ENCODE results near the gene SLC6A13. TPM values are rescaled to one million over a fixed set of nuclear protein-coding genes. Genes with fewer than 3 reads are reported as not detected.

SLC6A13 gene
- total RNA-seq, 1 donor from 2014 or later = 0.38 TPM

DNA sequence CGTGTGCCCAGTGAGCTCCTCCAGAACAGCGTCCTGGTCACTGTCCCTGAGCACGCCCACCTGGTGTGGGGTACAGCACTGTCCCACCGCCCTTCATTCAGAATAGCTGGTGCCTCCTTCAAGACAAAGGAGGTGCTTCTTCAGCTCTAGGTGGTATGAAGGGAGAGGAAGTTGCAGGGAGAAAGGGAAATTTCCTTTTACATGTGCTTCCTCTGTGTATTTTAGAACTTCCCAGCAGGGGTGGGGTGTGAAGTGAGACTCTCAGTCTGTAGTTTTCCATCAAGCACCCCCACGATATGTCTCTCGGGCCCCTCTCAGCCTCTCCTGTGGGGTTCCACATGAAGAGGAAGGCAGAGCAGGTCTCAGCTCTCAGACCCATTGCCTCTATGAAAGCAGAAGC, 47.5 kb downstream of the SLC6A13 start:
- peaks cover 43% of the 10 kb centered on the region for H3K27me3 Mint-ChIP-seq
- H3K4me1 Mint-ChIP-seq = peaks cover 17% of the 10 kb centered on the region
- TF ChIP-seq, protein P1, sequence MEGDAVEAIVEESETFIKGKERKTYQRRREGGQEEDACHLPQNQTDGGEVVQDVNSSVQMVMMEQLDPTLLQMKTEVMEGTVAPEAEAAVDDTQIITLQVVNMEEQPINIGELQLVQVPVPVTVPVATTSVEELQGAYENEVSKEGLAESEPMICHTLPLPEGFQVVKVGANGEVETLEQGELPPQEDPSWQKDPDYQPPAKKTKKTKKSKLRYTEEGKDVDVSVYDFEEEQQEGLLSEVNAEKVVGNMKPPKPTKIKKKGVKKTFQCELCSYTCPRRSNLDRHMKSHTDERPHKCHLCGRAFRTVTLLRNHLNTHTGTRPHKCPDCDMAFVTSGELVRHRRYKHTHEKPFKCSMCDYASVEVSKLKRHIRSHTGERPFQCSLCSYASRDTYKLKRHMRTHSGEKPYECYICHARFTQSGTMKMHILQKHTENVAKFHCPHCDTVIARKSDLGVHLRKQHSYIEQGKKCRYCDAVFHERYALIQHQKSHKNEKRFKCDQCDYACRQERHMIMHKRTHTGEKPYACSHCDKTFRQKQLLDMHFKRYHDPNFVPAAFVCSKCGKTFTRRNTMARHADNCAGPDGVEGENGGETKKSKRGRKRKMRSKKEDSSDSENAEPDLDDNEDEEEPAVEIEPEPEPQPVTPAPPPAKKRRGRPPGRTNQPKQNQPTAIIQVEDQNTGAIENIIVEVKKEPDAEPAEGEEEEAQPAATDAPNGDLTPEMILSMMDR (IDR thresholded peaks at IDR 0.05) = no peak
- ATAC-seq (ENCODE audit: low read depth) (no peak), DNase-seq (no peak)
- H3K9me3 Mint-ChIP-seq = no peaks in the 10 kb centered on the region
- CTCF ChIA-PET = no interaction called here
- no peak overlapping the region for H3K27ac Mint-ChIP-seq
- H3K36me3 Mint-ChIP-seq (ENCODE audit: low read depth) = no peaks in the 10 kb centered on the region
- intact Hi-C loops (cut with micrococcal nuclease) = no loop called here
- no peak overlapping the region for H3K4me3 Mint-ChIP-seq
- POLR2A ChIA-PET = no interaction called here

DNA sequence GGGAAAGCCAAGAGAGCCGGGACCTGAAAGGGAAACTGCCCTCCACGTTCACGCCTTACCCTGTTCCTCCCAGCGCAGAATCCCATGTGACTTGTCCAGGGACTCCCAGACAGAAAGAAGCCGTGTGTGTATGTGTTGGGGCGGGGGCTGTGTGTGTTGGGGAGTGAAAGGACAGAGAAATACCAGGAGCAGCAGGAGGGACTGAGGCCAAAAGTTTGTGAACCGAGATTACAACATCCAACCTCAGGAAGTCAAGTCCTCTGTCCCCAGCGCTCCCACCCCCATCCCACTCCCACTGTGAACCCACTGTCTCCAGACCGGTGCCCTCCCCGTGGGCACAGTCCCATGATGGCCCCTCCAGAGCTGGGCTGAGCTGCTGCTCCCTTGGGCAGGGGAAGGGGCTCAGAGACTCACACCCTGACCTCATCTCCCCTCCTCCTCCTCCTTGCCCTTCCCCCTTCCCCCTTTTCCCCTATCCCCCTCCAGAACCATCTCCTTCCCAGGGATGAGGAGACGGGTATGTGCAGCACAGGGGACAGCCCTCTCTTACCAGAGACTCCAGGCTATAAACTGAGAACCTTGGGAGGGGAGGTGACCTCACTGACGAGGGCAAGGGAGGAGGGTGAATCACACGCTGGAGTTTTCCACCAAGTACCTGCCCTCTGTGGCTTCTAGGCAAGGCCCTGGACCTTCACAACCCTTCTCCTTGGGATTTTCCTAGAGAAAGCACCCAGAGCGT, 48.5 kb downstream of the SLC6A13 start, which contains the start of gene SLC6A12:
SLC6A12 (minus strand) TSS at position 155 of the 739 bp plus-strand sequence. CDS start 4,171 bp downstream, outside the sequence.
- H3K27me3 Mint-ChIP-seq = peaks cover 46% of the 10 kb centered on the region
- TF ChIP-seq, protein P1 (IDR thresholded peaks at IDR 0.05) = no peak
- ATAC-seq (ENCODE audit: low read depth) = no peak
- DNase-seq = no peak
- ChIA-PET POLR2A (no interaction called here), CTCF (no interaction called here)
- no peaks in the 10 kb centered on the region for H3K9me3 Mint-ChIP-seq
- H3K36me3 Mint-ChIP-seq (ENCODE audit: low read depth) = no peaks in the 10 kb centered on the region
- H3K4me1 Mint-ChIP-seq = peaks cover 17% of the 10 kb centered on the region
- H3K27ac Mint-ChIP-seq = no peak within 1 kb of the TSS
- H3K4me3 Mint-ChIP-seq = no peak within 1 kb of the TSS
- intact Hi-C loops (cut with micrococcal nuclease) = no loop called here

DNA sequence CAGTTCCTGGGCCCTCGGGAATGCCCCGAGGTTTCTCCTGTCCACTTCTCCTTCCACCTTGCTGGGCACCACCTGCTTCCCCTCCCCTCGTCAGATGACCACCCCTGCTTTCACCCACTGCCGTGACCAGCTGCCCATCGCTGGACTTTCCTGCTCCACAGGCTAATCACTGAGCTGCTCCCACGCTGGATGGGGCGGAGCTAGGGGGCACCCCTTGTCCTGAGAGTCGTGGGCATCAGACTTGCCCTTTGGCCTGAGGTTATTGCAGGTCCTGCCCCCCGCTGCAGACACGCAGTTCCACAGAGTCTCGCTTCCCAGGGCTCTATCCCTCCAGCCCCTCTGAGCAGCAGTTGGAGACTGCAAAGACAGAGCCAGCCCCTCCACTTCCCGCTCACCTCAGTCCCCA, 49.1 kb downstream of the SLC6A13 start:
- Mint-ChIP-seq H3K27me3 (peaks cover 47% of the 10 kb centered on the region), H3K27ac (no peak overlapping the region), H3K36me3 (ENCODE audit: low read depth) (no peaks in the 10 kb centered on the region), H3K9me3 (no peaks in the 10 kb centered on the region), H3K4me1 (peaks cover 17% of the 10 kb centered on the region), H3K4me3 (no peak overlapping the region)
- DNase-seq (no peak), ATAC-seq (ENCODE audit: low read depth) (no peak)
- TF ChIP-seq, protein P1 (IDR thresholded peaks at IDR 0.05) = no peak
- intact Hi-C loops (cut with micrococcal nuclease) = no loop called here
- ChIA-PET POLR2A (no interaction called here), CTCF (no interaction called here)

DNA sequence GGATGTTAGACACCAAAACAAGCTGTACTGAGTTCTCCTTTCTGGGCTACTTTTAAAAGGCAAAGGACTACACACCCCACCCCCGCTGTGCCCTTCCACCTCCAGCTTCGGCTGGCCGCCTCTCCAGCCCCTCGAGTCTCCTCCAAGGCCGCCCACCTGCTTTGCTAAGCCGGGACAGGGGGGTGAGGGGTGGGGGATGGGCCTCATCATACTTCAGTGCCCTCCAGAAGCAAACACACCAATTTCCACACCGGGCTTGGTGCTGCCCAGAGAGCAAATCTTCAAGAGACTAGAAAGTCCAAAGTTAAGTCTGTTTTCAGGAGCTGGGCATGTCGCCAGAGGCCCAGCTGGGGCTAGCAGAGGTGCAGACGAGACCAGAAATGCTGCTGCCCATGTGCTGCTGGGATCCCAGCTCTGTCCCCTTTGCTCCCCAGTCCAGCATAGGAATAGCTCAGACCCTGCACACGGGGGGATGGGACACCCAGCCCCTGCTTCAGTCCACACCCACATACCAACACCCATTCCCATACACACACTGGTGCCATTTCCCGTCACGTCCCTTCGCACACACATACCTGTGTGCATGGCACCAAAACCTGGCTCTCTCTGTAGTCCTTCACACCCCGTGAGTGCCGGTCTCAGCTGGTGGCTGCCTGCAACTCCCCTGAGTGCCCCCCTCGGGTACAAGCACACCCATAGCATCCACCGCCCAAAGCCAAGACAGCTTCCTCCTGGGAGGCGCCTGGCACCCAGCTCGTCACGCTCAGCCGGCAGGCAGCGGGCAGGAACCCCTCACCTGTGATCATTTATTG, 49.7 kb downstream of the SLC6A13 start:
- no peaks in the 10 kb centered on the region for H3K9me3 Mint-ChIP-seq
- ChIA-PET POLR2A (no interaction called here), CTCF (no interaction called here)
- TF ChIP-seq, protein P1 (IDR thresholded peaks at IDR 0.05) = no peak
- no peak overlapping the region for H3K4me3 Mint-ChIP-seq
- no peaks in the 10 kb centered on the region for H3K36me3 Mint-ChIP-seq (ENCODE audit: low read depth)
- peaks cover 17% of the 10 kb centered on the region for H3K4me1 Mint-ChIP-seq
- DNase-seq = no peak
- H3K27me3 Mint-ChIP-seq = peaks cover 46% of the 10 kb centered on the region
- ATAC-seq (ENCODE audit: low read depth) = no peak
- intact Hi-C loops (cut with micrococcal nuclease) = no loop called here
- H3K27ac Mint-ChIP-seq = no peak overlapping the region

DNA sequence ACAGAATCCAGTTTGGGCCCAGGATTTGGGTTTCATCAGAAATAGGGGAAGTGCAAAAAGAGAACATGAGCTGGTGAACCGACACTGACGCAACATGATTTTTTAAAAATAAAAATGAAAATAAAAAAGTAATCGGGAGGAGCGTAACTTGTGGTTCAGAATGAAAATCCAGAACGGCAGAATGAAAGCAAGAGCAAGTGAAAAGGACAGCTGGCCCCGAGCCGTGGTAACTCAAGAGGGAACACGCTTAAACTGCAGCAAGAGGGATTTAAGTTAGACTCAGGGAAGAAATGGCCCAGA, 50.3 kb downstream of the SLC6A13 start:
- intact Hi-C loops (cut with micrococcal nuclease) = no loop called here
- DNase-seq (no peak), ATAC-seq (ENCODE audit: low read depth) (no peak)
- Mint-ChIP-seq H3K27ac (no peak overlapping the region), H3K27me3 (peaks cover 45% of the 10 kb centered on the region), H3K9me3 (no peaks in the 10 kb centered on the region), H3K36me3 (ENCODE audit: low read depth) (no peaks in the 10 kb centered on the region), H3K4me3 (peak overlapping the region; percentile 19), H3K4me1 (peaks cover 17% of the 10 kb centered on the region)
- POLR2A ChIA-PET = no interaction called here
- TF ChIP-seq, protein P1 (IDR thresholded peaks at IDR 0.05) = no peak
- CTCF ChIA-PET = no interaction called here
